ENCODE results near the gene DPY19L3. TPM values are rescaled to one million over a fixed set of nuclear protein-coding genes. Genes with fewer than 3 reads are reported as not detected.
"Not testable (repeated sequence)": the region's sequence is repeated elsewhere in the genome, so short reads cannot be mapped to it uniquely, and the experiment has no call there.

The DPY19L3 gene
- total RNA-seq, 1 experiment from 2014 or later = 54.4 TPM

DNA sequence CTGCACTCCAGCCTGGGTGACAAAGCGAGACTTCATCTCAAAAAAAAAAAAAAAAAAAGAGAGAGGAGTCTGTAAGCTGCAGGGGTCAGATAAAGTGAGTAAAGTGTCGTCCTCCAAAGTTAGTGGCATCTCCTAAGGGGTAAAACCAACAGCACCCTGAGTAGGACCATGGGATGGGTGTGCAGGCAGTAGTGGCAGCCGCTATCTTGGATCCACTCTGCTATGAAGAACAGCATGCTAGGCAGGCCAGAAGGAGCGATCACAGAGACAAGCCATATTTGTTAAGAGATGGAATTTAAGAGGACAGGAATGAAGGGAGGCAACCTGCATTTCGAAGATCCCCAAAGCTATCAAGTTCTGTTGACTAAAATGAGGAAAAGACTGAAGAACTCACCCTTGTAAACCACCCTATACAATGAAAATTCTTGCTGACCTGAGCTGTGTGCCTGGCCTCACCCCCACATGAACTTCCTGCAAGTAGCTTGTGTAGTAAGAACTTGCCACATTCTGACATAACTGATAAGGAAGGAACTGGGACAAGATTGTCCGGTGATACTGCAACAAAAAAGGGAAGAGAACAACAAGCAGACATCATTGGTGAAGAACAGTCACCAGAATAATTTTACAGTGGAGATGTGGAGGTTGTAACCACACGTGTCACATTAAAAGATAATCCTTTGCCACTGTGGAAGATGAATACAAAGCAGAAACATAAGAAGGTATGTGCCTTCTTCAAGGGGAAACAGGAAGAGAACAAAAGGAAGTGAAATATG is 16.2 kb downstream of the DPY19L3 start:
- no peak for DNase-seq (ENCODE audit: low read depth)
- in situ Hi-C loops (cut with HindIII; ENCODE audit: low pct_unique_long_range_greater_than_20kb, low sequenced_read_pairs) = no loop called here

DNA sequence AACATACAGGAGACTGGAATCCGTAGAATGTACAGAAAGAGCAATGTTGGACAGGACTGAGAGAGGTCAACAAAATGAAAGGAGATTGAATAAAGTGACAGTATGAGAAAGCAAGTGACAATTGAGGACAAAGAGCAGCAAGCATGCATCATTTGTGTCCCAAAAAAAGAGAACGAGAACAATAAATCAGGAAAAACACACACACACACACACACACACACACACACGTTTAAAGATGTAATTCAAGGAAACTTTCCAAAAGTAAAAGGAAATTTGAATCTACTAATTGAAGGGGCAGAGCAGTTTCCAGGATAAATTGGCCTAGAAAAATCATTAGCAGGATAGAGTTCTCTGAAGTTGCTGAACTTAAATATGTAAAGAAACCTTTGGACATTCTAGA is 16.9 kb downstream of the DPY19L3 start:
- in situ Hi-C loops (cut with HindIII; ENCODE audit: low pct_unique_long_range_greater_than_20kb, low sequenced_read_pairs) = no loop called here
- DNase-seq (ENCODE audit: low read depth) = no peak

DNA sequence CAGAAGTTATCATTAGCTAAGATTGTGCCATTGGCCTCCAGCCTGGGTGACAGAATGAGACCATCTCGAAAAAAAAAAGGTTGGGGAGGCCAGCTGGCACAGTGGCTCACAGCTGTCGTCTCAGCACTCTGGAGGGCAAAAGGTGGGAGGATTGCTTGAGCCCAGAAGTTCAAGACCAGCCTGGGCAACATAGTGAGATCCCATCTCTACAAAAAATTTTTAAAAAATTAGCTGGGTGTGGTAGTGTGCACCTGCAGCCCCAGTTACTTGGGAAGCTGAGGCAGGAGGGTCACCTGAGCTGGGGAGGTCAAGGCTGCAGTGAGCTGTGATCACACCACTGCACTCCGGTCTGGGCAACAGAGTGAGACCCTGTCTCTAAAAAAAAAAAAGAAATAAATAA is 18.4 kb downstream of the DPY19L3 start:
- in situ Hi-C loops (cut with HindIII; ENCODE audit: low pct_unique_long_range_greater_than_20kb, low sequenced_read_pairs); DNase-seq (ENCODE audit: low read depth): not testable (repeated sequence)

DNA sequence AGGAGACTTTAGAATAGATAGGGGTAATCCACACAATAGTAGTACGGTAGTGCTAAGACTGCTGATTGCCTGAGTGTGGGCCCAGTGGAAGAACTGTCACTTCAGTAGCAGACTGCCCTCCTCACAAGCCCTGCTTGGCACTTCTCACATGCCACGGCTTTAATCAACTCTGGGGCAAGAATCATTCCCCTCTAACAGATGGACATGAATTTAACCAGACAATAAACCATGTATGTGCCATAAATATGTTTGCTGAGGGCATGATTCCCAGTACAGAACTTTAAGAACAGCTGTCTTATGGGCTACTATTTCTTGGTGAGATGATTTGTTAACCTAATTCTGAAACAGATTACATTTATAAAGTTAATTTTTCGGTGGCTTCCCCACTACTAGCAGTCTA is 22.0 kb downstream of the DPY19L3 start:
- no peak for DNase-seq (ENCODE audit: low read depth)
- in situ Hi-C loops (cut with HindIII; ENCODE audit: low pct_unique_long_range_greater_than_20kb, low sequenced_read_pairs) = no loop called here

DNA sequence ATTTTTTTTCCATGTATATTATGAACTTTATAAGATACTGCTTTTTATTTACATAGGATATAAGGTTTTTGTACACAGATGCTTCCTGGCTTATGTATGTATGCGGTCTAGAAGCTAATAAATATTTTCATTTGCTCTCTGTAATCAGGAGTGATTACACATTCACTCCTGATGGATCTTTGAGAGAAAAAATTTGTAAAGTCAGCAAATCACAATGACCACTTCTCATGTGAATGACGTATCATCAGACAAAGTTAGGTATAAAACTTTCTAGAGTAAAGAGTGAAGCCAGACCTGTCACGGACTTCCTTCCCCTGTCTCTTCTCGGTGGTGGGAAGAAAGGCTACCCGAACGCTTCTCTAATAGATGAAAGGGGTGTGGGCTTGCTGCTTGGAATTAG is 31.1 kb downstream of the DPY19L3 start:
- in situ Hi-C loops (cut with HindIII; ENCODE audit: low pct_unique_long_range_greater_than_20kb, low sequenced_read_pairs) = no loop called here
- no peak for DNase-seq (ENCODE audit: low read depth)

GRCh38 chr19:32437096-32437495 is 31.5 kb downstream of the DPY19L3 start:
- in situ Hi-C loops (cut with HindIII; ENCODE audit: low pct_unique_long_range_greater_than_20kb, low sequenced_read_pairs) = no loop called here
- DNase-seq (ENCODE audit: low read depth) = no peak

DNA sequence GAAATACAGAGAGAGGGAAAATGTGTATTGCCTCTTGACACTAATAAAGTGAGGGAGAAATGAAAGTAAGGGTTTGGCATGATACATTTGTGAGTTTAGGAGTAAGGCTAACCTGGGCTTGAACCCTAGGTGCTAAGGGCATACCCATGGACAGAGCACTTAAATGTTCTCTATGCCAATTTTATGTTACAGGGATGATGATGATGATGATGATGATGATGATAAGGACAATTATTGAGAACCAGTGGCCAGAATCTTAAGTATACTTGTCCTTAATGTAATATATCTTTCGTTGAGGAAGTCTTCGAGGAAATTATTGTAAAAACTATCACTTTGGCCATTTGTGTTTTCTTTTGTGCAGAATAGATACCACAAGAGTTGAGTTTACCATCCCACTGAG is 33.2 kb downstream of the DPY19L3 start:
- no peak for DNase-seq (ENCODE audit: low read depth)
- in situ Hi-C loops (cut with HindIII; ENCODE audit: low pct_unique_long_range_greater_than_20kb, low sequenced_read_pairs) = no loop called here

GRCh38 chr19:32442650-32443049 is 37.1 kb downstream of the DPY19L3 start:
- in situ Hi-C loops (cut with HindIII; ENCODE audit: low pct_unique_long_range_greater_than_20kb, low sequenced_read_pairs) = no loop called here
- no peak for DNase-seq (ENCODE audit: low read depth)

DNA sequence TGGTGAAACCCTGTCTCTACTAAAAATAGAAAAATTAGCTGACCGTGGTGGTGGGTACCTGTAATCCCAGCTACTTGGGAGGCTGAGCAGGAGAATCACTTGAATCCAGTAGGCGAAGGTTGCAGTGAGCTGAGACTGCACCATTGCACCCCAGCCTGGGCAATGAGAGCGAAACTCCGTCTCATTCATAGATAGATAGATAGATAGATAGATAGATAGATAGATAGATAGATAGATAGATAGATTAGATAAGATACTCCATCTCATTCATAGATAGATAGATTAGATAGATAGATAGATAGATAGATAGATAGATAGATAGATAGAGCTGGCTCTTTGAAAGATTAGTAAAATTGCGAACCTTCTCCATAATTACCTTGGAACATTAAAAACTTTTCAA is 42.0 kb downstream of the DPY19L3 start:
- in situ Hi-C loops (cut with HindIII; ENCODE audit: low pct_unique_long_range_greater_than_20kb, low sequenced_read_pairs); DNase-seq (ENCODE audit: low read depth): not testable (repeated sequence)

DNA sequence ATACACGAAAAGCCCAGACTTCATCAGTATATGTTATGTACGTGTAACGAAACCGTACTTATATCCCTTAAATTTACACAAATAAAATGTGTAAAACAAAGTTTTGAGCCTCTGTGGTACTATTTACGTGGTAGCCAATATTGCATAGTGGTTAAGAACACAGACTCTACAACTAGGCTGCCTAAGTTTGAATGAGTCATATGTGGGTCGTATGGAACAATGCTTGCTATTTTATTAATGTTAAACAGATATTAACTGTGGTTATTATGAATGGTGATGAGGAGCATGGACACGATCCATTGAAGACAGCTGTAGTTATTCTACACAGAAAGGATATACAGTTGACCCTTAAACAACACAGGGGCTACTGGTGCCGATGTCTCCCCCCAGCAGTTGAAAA is 42.5 kb downstream of the DPY19L3 start:
- in situ Hi-C loops (cut with HindIII; ENCODE audit: low pct_unique_long_range_greater_than_20kb, low sequenced_read_pairs) = no loop called here
- no peak for DNase-seq (ENCODE audit: low read depth)

DNA sequence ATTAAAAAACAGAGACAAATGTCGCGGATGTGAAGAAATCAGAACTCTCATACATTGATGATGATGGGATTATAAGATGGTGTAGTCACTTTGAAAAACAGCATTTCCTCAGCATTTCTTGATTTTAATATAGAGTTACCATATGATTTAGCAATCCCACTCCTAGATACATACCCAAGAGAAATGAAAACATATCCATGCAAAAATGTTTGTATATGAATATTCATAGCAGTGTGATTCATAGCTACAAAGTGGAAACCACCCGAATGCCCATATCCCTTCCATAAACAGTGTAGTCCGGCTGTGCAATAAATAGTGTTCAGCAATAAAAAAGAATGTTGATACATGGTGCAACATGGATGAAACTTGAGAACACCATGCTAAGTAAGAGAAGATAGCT is 44.6 kb downstream of the DPY19L3 start:
- in situ Hi-C loops (cut with HindIII; ENCODE audit: low pct_unique_long_range_greater_than_20kb, low sequenced_read_pairs) = no loop called here
- no peak for DNase-seq (ENCODE audit: low read depth)

DNA sequence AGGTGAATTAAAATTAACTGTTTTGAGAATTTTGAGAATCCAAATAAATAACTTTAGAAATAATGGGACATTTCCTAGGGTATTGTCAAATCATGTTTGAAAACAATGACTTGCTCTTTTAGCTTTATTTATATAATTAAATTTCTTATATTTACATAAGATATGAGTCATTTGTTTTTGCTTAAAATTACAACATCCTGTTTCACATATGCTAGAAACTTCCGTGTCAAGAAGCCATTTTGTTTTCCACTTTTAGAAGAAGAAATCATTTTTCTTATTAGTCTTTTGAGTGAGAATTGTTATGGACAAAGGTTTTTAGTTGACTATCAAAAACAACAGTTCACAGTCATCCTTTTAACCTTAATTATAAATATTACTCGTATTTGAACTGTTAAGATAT is 48.2 kb downstream of the DPY19L3 start:
- DNase-seq (ENCODE audit: low read depth) = no peak
- in situ Hi-C loops (cut with HindIII; ENCODE audit: low pct_unique_long_range_greater_than_20kb, low sequenced_read_pairs) = no loop called here

GRCh38 chr19:32456406-32456805 is 50.8 kb downstream of the DPY19L3 start:
- in situ Hi-C loops (cut with HindIII; ENCODE audit: low pct_unique_long_range_greater_than_20kb, low sequenced_read_pairs) = no loop called here
- no peak for DNase-seq (ENCODE audit: low read depth)

GRCh38 chr19:32457571-32458158 is 52.1 kb downstream of the DPY19L3 start:
- in situ Hi-C loops (cut with HindIII; ENCODE audit: low pct_unique_long_range_greater_than_20kb, low sequenced_read_pairs) = no loop called here
- no peak for DNase-seq (ENCODE audit: low read depth)

DNA sequence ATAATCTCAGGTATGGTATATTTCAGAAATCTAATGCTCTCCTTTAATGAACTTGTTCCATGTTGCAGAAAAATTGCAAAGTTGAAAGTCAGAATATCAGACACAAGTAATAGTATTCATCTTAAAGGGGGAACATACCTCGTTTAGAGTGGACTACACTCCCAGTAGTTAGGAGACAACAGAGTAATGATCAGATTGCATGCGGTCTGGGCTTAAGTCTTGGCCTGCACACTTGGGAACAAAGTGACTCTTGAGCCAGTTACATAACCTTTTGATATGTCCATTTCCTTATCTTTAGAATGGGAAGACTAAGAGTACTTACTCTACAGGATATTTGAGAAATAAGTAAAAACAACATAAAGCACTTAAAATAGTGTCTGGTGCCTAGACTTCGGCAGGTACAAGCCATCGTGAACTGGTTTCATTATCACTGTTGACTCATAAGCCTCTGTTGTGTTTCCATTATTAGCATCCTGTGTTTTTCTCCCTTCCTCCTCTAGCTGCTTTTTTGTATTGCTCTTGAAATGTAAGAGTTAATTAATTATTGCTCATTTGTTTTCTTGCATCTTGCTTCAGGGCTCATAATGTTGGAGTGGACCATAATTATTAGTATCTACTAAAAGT is 53.0 kb downstream of the DPY19L3 start:
- no peak for DNase-seq (ENCODE audit: low read depth)
- in situ Hi-C loops (cut with HindIII; ENCODE audit: low pct_unique_long_range_greater_than_20kb, low sequenced_read_pairs) = no loop called here

DNA sequence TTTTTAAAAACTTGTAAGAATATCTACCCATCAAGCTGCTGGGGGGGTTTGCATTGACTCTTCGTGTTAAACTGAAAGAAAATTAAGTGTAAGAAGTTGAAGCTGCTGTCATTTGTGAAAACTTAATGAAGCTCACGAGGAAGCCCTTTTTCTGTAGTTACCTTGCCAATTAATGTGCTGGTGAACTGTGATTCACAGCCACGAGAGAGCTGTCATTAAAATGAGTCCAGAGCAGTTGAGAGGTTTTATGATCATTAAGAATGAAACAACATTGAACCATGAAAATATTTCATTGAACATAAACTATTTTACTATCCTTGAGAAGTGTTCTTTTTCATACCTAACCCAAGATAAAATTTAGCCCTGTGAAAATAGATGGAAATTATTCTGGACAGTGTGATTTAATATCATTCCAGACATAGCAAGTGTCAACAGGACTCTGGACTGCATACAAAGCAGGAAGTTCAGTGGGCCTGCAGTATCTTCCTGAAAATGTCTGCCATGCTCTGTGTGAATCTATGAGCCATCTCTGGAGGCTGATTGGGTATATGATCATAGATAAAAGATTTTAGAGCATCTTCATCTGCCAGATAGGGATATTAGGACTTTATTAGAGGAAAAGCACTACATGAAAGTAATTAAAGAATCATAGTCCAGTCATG is 53.8 kb downstream of the DPY19L3 start:
- DNase-seq (ENCODE audit: low read depth) = no peak
- in situ Hi-C loops (cut with HindIII; ENCODE audit: low pct_unique_long_range_greater_than_20kb, low sequenced_read_pairs) = no loop called here

- DNase-seq (ENCODE audit: low read depth) = no peak
- in situ Hi-C loops (cut with HindIII; ENCODE audit: low pct_unique_long_range_greater_than_20kb, low sequenced_read_pairs) = no loop called here
Observed at GRCh38 chr19:32460476-32460875, 54.9 kb downstream of the DPY19L3 start.

DNA sequence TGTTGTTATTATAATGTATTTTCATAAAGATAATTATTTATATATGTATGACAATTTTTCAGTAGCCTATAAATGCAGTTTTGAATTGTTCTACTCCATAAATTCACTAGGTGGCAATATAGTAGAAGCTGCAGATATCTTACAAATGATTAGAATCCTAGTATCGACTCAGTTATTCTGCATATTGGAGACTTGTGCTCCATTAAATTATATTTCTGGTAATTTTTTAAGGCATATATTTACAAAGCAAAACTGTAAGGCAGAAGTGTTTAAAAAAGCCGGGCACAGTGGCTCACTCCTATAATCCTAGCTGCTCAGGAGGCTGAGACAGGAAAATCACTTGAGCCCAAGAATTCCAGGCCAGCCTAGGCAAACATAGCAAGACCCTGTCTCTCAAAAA is 58.7 kb downstream of the DPY19L3 start:
- no peak for DNase-seq (ENCODE audit: low read depth)
- in situ Hi-C loops (cut with HindIII; ENCODE audit: low pct_unique_long_range_greater_than_20kb, low sequenced_read_pairs) = no loop called here

- in situ Hi-C loops (cut with HindIII; ENCODE audit: low pct_unique_long_range_greater_than_20kb, low sequenced_read_pairs) = no loop called here
- DNase-seq (ENCODE audit: low read depth) = no peak
Observed at GRCh38 chr19:32465176-32465575, 59.6 kb downstream of the DPY19L3 start.
